HepG2 (cell line): Measurements from ENCODE around the gene PPP1R13B. TPM values are rescaled to one million over a fixed set of nuclear protein-coding genes. Genes with fewer than 3 reads are reported as not detected.

Source experiments
- ARID4A ChIP-seq: sonication (generic); formaldehyde crosslinking; IDR thresholded peaks from 2 replicates; pipeline ENCODE4 v1.5.0; 2020; ENCODE audit warnings: mild to moderate bottlenecking, missing genetic modification reagents, borderline replicate concordance
- CEBPG ChIP-seq: IDR thresholded peaks from 2 replicates; pipeline ENCODE4 v1.6.1; 2016
- IKZF4 ChIP-seq: sonication (generic); formaldehyde crosslinking; IDR thresholded peaks from 2 replicates; pipeline ENCODE4 v1.5.1; 2020; ENCODE audit warnings: borderline replicate concordance, mild to moderate bottlenecking, low read depth, missing genetic modification reagents; ENCODE audit errors: not compliant biosample characterization
- KDM5B ChIP-seq: sonication (generic); formaldehyde crosslinking; IDR thresholded peaks from 2 replicates; pipeline ENCODE4 v1.4.0; 2020; ENCODE audit warnings: missing genetic modification reagents, mild to moderate bottlenecking, borderline replicate concordance
- KMT2A ChIP-seq: sonication (generic); formaldehyde crosslinking; IDR thresholded peaks from 2 replicates; pipeline ENCODE4 v1.4.0; 2020; ENCODE audit warnings: missing genetic modification reagents
- MTA1 ChIP-seq: sonication (generic); formaldehyde crosslinking; IDR thresholded peaks from 2 replicates; pipeline ENCODE4 v1.4.0; 2020; ENCODE audit warnings: missing genetic modification reagents, mild to moderate bottlenecking, borderline replicate concordance
- NR2F6 ChIP-seq, 2 experiments: IDR thresholded peaks; 2 replicates each; pipeline ENCODE4 v1.6.1; 2016; ENCODE audit warnings: antibody characterized with exemption in 1 of 2, mild to moderate bottlenecking in 1 of 2
- PHF8 ChIP-seq: sonication (generic); formaldehyde crosslinking; IDR thresholded peaks from 2 replicates; pipeline ENCODE4 v1.5.0; 2020; ENCODE audit warnings: missing genetic modification reagents
- POLR2G ChIP-seq: fragments of 200-400 bp; formaldehyde crosslinking; IDR thresholded peaks from 2 replicates; pipeline ENCODE4 v1.6.1; 2018; ENCODE audit warnings: mild to moderate bottlenecking, low read depth, low read length, moderate library complexity
- ZNF264 ChIP-seq: sonication (generic); formaldehyde crosslinking; IDR thresholded peaks from 2 replicates; pipeline ENCODE4 v1.4.0; 2020; ENCODE audit warnings: missing genetic modification reagents
- polyA plus RNA-seq, 8 experiments: library from polyadenylated mRNA; depleted of rRNA in 3 of 8; stranded (reverse) in 7 of 8; unstranded in 1 of 8; fragments of >200 nt; fragmentation: Illumina TruSeq in 4 of 8; extraction: Trizol in 4 of 8; gene quantifications; 2 replicates each; pipeline versions ENCODE4 v1.2.1 to v1.2.3, GENCODE V29; 2011 to 2016; ENCODE audit warnings: low read depth in 4 of 8, missing spikeins in 1 of 8, mixed read lengths in 1 of 8; ENCODE audit not compliant: insufficient read depth in 1 of 8
- total RNA-seq, 5 experiments: library from RNA; depleted of rRNA; stranded (reverse); fragments of >200 nt; fragmentation: Illumina TruSeq; extraction: Trizol; gene quantifications; 2 replicates each; pipeline ENCODE4 v1.2.3, GENCODE V29; 2016; ENCODE audit warnings: low read depth in 1 of 5

PPP1R13B gene
- total and polyA plus RNA-seq, 2 of the 13 experiments (the other 11 are each of a cell fraction or from before 2014, with no cell fraction given), result 4.6 to 9.4 TPM

GRCh38 chr14:103890821-103891666 lies 43.7 kb upstream of the PPP1R13B start (continued):
- TF ChIP-seq NR2F6 (IDR thresholded peaks at IDR 0.05) (no peak; the same call in 1 of the 2 replicates), NR2F6 (CRISPR knock-in tag; IDR thresholded peaks at IDR 0.05) (peak; percentile 33; the same call in 1 of the 2 replicates), POLR2G (0 out of 2 replicates have a peak, but pooled peaks have one; percentile 50), MTA1 (peak; percentile 34; the same call in 1 of the 2 replicates), CEBPG (peak; percentile 16; the same call in 1 of the 2 replicates), IKZF4 (CRISPR knock-in tag) (peak; percentile 55), ZNF264 (peak; percentile 51; the same call in 1 of the 2 replicates), KMT2A (no peak), PHF8 (CRISPR knock-in tag) (peak; percentile 68), ARID4A (CRISPR knock-in tag) (peak; percentile 24; the same call in 1 of the 2 replicates), KDM5B (peak; percentile 72; the same call in 1 of the 2 replicates)
